Measurements from ENCODE around the gene BAAT.
"Not testable (repeated sequence)": the region's sequence is repeated elsewhere in the genome, so short reads cannot be mapped to it uniquely, and the experiment has no call there.

BAAT gene

GRCh38 chr9:101384873-101385536 is at the start of gene BAAT:
Gene BAAT (minus strand): TSS chr9:101385006. CDS start chr9:101371404, 13,602 bp downstream.
- not testable (repeated sequence) for DNase-seq (ENCODE audit: low read depth)

GRCh38 chr9:101433229-101433628 is 48.4 kb upstream of the BAAT start:
- DNase-seq (ENCODE audit: low read depth), result no peak

- no peak for DNase-seq (ENCODE audit: low read depth)
Measured at GRCh38 chr9:101432740-101433139, 47.9 kb upstream of the BAAT start.

- DNase-seq (ENCODE audit: low read depth), result no peak
Measured at GRCh38 chr9:101432171-101432570, 47.4 kb upstream of the BAAT start.

GRCh38 chr9:101429736-101430135 is 44.9 kb upstream of the BAAT start:
- no peak for DNase-seq (ENCODE audit: low read depth)

- DNase-seq (ENCODE audit: low read depth), result no peak
Measured at GRCh38 chr9:101428909-101429308, 44.1 kb upstream of the BAAT start.

- no peak for DNase-seq (ENCODE audit: low read depth)
Measured at GRCh38 chr9:101427957-101428655, 43.3 kb upstream of the BAAT start.

GRCh38 chr9:101427358-101427757 is 42.6 kb upstream of the BAAT start:
- no peak for DNase-seq (ENCODE audit: low read depth)

GRCh38 chr9:101421653-101422065 is 36.9 kb upstream of the BAAT start:
- no peak for DNase-seq (ENCODE audit: low read depth)

- no peak for DNase-seq (ENCODE audit: low read depth)
Measured at GRCh38 chr9:101419863-101420262, 35.1 kb upstream of the BAAT start.

GRCh38 chr9:101418518-101419430 is 34.0 kb upstream of the BAAT start:
- no peak for DNase-seq (ENCODE audit: low read depth)

- no peak for DNase-seq (ENCODE audit: low read depth)
Measured at GRCh38 chr9:101417977-101418376, 33.2 kb upstream of the BAAT start.

- DNase-seq (ENCODE audit: low read depth), result no peak
Measured at GRCh38 chr9:101417389-101417788, 32.6 kb upstream of the BAAT start.

GRCh38 chr9:101415578-101415977 is 30.8 kb upstream of the BAAT start:
- no peak for DNase-seq (ENCODE audit: low read depth)

- DNase-seq (ENCODE audit: low read depth), result no peak
Measured at GRCh38 chr9:101414839-101415238, 30.0 kb upstream of the BAAT start.

- no peak for DNase-seq (ENCODE audit: low read depth)
Measured at GRCh38 chr9:101409079-101409477, 24.3 kb upstream of the BAAT start.

GRCh38 chr9:101408374-101409078 is 23.7 kb upstream of the BAAT start:
- DNase-seq (ENCODE audit: low read depth), result no peak

GRCh38 chr9:101403516-101404285 is 18.9 kb upstream of the BAAT start:
- DNase-seq (ENCODE audit: low read depth), result no peak

GRCh38 chr9:101400120-101400519 is 15.3 kb upstream of the BAAT start:
- DNase-seq (ENCODE audit: low read depth), result no peak

GRCh38 chr9:101399643-101399970 is 14.8 kb upstream of the BAAT start:
- DNase-seq (ENCODE audit: low read depth), result no peak

GRCh38 chr9:101398930-101399642 is 14.3 kb upstream of the BAAT start:
- DNase-seq (ENCODE audit: low read depth), result no peak
